ENCODE results near the gene DAP3. TPM values are rescaled to one million over a fixed set of nuclear protein-coding genes. Genes with fewer than 3 reads are reported as not detected.
"Not testable (repeated sequence)": the region's sequence is repeated elsewhere in the genome, so short reads cannot be mapped to it uniquely, and the experiment has no call there.

The DAP3 gene
- total RNA-seq, 4 donors from 2014 or later, result 158 to 204 (median 186) TPM

GRCh38 chr1:155760751-155761475, 72.0 kb downstream of the DAP3 start:
- in situ Hi-C loops (cut with MboI; ENCODE audit: low sequenced_read_pairs in 4 of 4) (no loop called here), intact Hi-C loops (cut with DNase I; ENCODE audit: low total_unique reads) (no loop called here)
- ATAC-seq, result no peak
- H3K9me3 ChIP-seq, result no peaks in the 10 kb centered on the region
- H3K27me3 ChIP-seq, result no peaks in the 10 kb centered on the region
- no peak for DNase-seq
- TF ChIP-seq POLR2A (IDR thresholded peaks at IDR 0.05), result no peak
- no peaks in the 10 kb centered on the region for H3K4me1 ChIP-seq
- H3K4me3 ChIP-seq, result no peak overlapping the region
- H3K27ac ChIP-seq, result no peak overlapping the region
- H3K36me3 ChIP-seq, result peaks cover 5 to 88% of the 10 kb centered on the region in 2 donors

- intact Hi-C loops (cut with DNase I; ENCODE audit: low total_unique reads), result no loop called here
- no peaks in the 10 kb centered on the region for H3K27me3 ChIP-seq
- peaks cover 5 to 88% of the 10 kb centered on the region in 2 donors for H3K36me3 ChIP-seq
- no peaks in the 10 kb centered on the region for H3K9me3 ChIP-seq
- in situ Hi-C loops (cut with MboI; ENCODE audit: low sequenced_read_pairs in 4 of 4), result no loop called here
- no peak overlapping the region for H3K27ac ChIP-seq
- no peak overlapping the region for H3K4me3 ChIP-seq
- no peaks in the 10 kb centered on the region for H3K4me1 ChIP-seq
- ATAC-seq (no peak), DNase-seq (no peak)
- TF ChIP-seq, protein P1, sequence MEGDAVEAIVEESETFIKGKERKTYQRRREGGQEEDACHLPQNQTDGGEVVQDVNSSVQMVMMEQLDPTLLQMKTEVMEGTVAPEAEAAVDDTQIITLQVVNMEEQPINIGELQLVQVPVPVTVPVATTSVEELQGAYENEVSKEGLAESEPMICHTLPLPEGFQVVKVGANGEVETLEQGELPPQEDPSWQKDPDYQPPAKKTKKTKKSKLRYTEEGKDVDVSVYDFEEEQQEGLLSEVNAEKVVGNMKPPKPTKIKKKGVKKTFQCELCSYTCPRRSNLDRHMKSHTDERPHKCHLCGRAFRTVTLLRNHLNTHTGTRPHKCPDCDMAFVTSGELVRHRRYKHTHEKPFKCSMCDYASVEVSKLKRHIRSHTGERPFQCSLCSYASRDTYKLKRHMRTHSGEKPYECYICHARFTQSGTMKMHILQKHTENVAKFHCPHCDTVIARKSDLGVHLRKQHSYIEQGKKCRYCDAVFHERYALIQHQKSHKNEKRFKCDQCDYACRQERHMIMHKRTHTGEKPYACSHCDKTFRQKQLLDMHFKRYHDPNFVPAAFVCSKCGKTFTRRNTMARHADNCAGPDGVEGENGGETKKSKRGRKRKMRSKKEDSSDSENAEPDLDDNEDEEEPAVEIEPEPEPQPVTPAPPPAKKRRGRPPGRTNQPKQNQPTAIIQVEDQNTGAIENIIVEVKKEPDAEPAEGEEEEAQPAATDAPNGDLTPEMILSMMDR (IDR thresholded peaks at IDR 0.05 in 4 of 5, conservative IDR thresholded peaks at IDR 0.05 in 1 of 5), result no peak
- no peak for TF ChIP-seq POLR2A (IDR thresholded peaks at IDR 0.05)
These were observed 73.0 kb downstream of the DAP3 start for GRCh38 chr1:155761736-155762405.

DNA sequence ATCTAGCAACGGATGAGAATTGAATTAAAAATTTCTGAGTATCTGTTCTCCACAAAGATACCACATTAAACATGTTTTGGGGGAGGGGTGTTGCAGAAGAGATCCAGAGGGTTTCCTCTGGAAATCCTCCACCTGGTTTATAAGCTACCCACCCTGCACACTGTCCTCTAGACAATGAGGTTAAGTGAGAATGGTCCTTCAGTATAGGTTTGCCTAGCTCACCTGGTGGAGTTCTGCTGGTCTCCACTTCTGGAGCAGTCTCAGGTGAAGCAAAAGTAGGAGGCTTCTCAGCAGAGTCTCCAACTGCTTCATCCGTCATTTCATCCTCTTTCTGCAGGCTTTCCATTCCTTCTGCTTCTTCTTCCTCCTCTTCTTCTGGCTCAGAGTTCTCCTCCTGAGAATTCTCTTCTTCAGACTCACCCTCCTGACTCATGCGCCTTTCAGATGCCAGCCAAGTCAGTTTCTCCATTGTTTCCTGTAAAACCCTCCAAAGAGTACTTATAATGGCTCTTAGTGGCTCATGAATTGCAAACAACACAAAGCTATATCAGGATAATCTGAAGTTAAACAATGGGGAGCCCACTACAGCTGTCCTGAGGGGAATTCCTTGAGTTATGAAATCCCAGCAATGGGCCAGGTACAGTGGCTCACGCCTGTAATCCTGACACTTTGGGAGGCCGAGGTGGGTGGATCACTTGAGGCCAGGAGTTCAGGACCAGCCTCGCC, 74.4 kb downstream of the DAP3 start:
- H3K9me3 ChIP-seq; intact Hi-C loops (cut with DNase I; ENCODE audit: low total_unique reads); H3K4me3 ChIP-seq; H3K4me1 ChIP-seq; H3K27me3 ChIP-seq; H3K27ac ChIP-seq; in situ Hi-C loops (cut with MboI; ENCODE audit: low sequenced_read_pairs in 4 of 4): not testable (repeated sequence)
- peaks cover 5 to 85% of the 10 kb centered on the region in 2 donors for H3K36me3 ChIP-seq
- peak in 1 of 2 donors; percentile 66 for ATAC-seq
- DNase-seq, result peak; percentile 15 to 49

GRCh38 chr1:155763989-155764388, 75.1 kb downstream of the DAP3 start:
- ATAC-seq; H3K4me3 ChIP-seq; H3K9me3 ChIP-seq; H3K27me3 ChIP-seq; H3K27ac ChIP-seq; in situ Hi-C loops (cut with MboI; ENCODE audit: low sequenced_read_pairs in 4 of 4); intact Hi-C loops (cut with DNase I; ENCODE audit: low total_unique reads); H3K4me1 ChIP-seq; DNase-seq: not testable (repeated sequence)
- H3K36me3 ChIP-seq, result peaks cover 5 to 84% of the 10 kb centered on the region in 2 donors

DNA sequence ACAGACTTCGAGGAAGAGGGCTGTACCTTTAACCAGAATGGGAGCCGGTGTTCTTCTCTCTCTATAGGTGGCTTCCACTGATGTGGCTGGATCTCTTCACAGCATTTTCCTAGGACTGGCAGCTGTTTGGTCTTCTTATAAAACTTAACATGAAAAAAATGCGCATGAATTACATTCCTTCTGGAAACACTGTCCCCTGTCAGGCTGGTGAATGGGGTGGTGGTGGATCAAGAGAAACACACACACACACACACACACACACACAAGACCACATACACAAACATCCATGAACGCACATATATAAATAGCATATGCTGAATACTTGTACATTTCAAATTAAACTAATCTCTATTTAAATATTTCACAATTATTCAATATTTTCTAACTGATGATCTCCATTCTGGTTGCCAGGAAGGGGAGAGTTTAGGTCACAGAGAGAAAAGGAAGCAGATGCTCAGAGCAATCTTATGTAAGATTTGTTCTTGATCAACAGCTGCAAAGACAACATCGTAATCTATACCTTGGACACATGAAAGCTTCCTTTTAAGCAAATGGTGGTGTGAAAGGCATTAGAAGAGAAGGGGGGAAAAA, 78.6 kb downstream of the DAP3 start:
- intact Hi-C loops (cut with DNase I; ENCODE audit: low total_unique reads); DNase-seq; H3K9me3 ChIP-seq; in situ Hi-C loops (cut with MboI; ENCODE audit: low sequenced_read_pairs in 4 of 4); H3K4me1 ChIP-seq; ATAC-seq; H3K4me3 ChIP-seq; H3K27me3 ChIP-seq; H3K27ac ChIP-seq: not testable (repeated sequence)
- H3K36me3 ChIP-seq, result peaks cover 0 to 82% of the 10 kb centered on the region in 2 donors

- TF ChIP-seq, protein P1 (IDR thresholded peaks at IDR 0.05 in 4 of 5, conservative IDR thresholded peaks at IDR 0.05 in 1 of 5), result no peak
- TF ChIP-seq POLR2A (IDR thresholded peaks at IDR 0.05), result no peak
- Histone ChIP-seq H3K4me3 (no peak overlapping the region), H3K27ac (no peak overlapping the region), H3K9me3 (no peaks in the 10 kb centered on the region), H3K36me3 (peaks cover 0 to 82% of the 10 kb centered on the region in 2 donors), H3K27me3 (no peaks in the 10 kb centered on the region), H3K4me1 (no peaks in the 10 kb centered on the region)
- DNase-seq (no peak), ATAC-seq (no peak)
- intact Hi-C loops (cut with DNase I; ENCODE audit: low total_unique reads), result no loop called here
- in situ Hi-C loops (cut with MboI; ENCODE audit: low sequenced_read_pairs in 4 of 4), result no loop called here
These were observed 80.4 kb downstream of the DAP3 start for GRCh38 chr1:155769257-155769656.

Data from gastrocnemius medialis (tissue), 4 donors.